HG02588 (cell line): ENCODE results near the gene AMDHD1.
"Not testable (repeated sequence)": the region's sequence is repeated elsewhere in the genome, so short reads cannot be mapped to it uniquely, and the experiment has no call there.

Source experiments
- ATAC-seq: cut with Tn5 transposase; IDR thresholded peaks from one replicate; pipeline ENCODE4 v1.9.1; 2021; ENCODE audit warnings: mild to moderate bottlenecking, moderate library complexity; ENCODE audit not compliant: unreplicated experiment

AMDHD1 gene

DNA sequence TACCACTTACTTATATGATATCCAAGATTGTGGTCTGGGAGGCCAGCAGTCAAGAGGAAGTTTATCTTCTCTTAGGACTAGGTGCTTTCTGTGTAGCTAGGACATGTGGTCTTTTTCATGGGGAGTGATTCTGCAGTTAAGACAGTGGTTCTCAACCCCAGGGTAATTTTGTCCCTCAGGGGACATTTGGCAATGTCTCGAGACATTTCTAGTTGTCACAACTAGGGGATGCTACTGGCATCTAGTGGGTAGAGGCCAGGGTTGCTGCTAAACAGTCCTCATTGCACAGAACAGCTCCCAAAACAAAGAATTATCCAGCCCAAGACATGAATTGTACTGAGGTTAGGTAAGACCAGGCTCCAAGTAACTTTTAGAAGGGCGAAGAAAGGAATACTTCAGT, 20.0 kb downstream of the AMDHD1 start:
- no peak for ATAC-seq

DNA sequence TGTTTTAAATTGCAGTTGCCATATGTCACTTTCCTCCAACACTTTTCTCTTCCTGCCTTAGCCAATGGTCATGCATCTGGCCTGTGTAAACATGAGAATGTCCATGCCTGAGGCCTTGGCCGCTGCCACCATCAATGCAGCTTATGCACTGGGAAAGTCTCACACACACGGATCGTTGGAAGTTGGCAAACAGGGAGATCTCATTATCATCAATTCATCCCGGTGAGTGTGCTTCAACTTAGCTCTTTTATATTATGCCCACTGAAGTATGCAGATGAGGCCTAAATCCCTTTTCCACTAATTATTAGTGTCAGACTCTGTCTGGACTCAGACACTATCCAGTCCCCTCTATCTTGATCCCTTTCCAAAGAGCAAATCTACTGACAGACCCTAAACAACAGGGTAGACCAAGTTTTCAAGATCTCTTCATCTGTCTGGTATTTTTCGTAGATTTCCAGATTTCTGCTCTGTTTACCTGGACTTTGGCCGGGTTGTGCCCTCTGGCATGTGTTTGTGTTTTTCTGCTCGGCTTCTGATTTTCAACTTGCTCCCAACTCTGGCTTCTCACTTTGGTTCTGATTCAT, 23.2 kb downstream of the AMDHD1 start:
- no peak for ATAC-seq

DNA sequence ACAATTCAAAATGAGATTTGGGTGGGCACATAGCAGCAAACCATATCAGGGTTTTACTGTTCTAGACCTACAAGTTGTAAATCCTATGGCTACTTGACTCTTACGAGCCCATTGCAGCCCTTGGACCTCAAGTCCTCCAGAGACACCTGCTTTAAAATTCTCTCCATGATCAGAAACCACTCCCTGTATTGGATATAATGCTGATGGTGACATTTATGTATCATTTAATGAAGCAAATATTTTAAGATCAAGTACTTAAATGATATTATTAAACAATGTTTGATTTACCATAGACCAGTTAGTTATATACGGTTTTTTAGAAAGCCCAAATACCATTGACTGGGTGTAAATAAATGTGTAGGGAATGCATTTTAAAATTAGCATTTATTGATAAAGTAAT, 24.2 kb downstream of the AMDHD1 start:
- ATAC-seq: no peak

DNA sequence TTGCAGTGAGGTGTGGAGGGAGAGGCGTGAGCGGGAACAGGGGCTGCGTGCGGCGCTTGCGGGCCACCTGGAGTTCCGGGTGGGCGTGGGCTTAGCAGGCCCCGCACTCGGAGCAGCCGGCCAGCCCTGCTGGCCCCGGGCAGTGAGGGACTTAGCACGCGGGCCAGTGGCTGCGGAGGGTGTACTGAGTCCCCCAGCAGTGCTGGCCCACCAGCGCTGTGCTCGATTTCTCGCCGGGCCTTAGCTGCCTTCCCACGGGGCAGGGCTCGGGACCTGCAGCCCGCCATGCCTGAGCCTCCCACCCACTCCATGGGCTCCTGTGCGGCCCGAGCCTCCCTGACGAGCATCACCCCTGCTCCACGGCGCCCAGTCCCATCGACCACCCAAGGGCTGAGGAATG, 26.0 kb downstream of the AMDHD1 start:
- ATAC-seq: not testable (repeated sequence)

DNA sequence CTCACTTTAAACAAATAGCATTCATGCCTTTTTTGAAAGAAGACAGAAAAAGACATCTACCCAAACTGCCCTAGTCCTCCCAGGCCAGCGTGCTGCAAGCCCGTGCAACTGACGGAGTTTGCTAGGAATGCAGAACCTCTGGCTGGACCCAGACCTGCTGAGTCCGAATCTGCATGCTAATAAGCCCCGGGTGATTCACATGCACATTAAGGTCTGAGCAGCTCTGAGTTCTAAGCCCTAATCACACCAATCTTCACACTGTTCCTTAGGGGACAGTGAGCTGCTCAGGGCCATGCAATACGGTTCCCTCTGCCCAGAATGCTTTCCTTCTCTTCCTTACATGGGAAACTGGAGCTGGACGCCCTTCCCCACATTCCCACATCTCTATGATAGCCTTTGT, 27.8 kb downstream of the AMDHD1 start:
- no peak for ATAC-seq

DNA sequence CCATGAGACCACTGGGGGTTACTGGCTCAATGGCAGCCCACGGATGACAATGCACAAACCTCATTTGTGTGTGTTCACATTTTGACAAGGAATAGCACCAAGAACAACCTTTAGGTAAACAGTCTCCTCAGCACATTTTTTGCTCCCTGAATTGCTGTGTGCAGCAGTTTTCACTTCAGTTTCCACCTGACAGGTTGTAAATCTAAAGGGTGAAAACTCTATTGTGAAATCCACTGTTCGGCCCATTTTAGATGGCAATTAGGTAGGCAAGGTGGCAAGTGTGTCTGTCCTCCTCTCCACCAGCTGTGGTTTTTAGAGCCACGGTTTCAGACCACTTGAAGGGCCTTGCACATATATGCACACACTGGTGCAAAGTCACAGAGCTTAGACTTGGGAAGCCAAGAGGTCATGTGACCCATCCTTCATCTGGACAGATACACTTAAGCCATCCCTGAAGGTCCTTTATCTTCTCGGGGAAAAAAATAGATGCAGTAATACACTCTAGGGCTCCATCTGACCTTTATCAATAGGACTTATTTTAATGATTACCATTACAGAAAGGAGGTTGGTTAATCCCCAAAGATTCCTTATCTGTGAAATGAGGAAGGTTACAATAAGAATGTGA, 29.8 kb downstream of the AMDHD1 start:
- no peak for ATAC-seq

DNA sequence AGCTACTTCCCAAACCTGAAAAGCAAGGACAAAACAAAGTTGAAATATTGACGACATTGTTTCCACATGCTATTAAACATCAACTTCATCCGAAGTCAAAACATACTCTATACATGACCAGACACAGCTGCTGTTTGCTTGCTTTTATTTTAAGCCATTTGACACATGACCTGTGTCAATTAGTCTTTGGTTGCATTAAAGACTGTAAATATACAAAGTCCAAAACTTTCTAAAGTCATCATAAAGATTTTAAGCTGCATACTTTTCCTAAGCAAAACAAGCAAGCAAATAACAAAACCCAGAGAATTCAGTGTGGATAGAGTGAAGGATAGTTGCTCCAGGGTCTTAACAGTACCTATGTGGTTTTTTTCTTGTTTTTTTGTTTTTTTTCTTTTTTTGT, 31.2 kb downstream of the AMDHD1 start:
- no peak for ATAC-seq

DNA sequence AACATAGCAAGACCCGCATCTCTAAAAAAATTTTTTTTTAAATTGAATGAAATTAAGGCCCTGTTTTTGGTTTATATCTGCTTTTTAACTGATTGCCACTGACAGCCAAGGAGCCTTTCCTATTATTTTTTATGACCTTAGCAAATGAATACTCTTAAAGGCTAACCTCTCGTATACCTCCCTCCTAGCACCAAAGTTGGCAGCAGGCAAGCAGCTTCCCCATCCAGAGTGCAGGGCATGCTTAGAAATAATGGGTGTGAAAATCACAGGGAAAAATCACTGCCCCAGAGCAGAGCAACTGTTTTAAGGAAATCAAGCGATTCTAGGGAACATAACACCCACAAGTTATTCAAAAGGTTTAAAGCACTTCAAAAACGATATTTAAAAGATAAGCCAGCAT, 32.4 kb downstream of the AMDHD1 start:
- ATAC-seq: no peak

DNA sequence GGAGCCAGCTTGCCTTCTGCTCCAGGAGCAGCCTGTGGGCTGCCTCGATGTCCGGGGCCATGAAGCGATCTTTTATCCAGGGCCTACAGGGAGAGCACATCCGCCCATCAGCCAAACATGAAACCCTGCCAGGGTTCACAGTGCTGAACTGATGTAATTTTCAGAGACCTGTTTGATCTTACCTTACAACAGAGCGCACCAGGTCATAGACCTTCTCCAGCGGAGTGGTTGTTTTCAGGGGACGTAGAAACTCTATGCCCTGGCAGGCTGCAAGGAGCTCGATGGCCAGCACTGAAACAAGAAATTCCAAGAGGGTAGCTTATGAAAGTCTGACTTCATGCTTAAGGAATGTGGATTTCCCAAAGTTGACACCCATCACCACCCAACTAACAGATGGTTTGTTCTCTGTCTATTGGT, 33.3 kb downstream of the AMDHD1 start:
- no peak for ATAC-seq

DNA sequence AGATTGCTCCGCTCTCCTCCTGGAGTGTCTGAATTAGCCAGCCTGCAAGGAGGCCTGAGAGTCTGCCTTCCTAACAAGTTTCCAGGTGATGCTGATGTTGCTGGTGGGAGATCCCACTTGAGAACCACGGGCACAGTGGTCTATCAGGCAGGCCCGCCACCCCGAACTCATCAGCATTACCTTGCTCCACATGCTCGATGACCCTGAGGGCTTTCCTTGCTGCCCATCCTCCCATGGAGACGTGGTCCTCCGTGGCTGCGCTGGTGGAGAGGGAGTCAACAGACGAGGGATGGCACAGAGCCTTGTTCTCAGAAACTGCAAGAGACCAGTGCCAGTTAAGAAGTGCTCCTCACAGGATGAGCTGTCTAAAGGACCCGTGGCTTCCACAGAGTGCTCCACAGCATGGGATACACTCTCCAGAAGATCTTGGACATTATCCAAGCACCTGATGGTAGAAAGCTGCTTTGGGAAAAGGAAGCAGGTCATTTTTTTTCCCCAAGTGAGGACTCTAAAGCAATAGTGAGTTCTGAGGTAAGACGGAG, 34.7 kb downstream of the AMDHD1 start:
- no peak for ATAC-seq

DNA sequence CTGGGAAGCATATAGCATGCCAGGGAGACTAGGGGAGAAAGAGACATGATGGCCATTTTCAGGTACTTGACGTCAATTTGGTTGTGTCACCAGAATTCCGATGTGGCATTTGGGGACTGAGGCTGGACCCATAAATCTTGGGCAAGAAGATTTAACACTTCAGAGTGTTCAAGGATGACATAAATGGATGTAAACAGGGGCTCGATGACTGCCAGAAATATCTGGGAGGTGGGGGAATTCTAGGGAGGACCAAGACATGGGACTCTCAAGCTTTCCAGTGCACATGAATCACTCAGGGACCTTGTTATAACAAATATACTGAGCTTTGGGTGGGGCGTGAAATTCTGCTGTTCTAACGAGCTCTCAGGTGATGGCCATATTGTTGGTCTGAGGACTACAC, 35.2 kb downstream of the AMDHD1 start:
- ATAC-seq: no peak

DNA sequence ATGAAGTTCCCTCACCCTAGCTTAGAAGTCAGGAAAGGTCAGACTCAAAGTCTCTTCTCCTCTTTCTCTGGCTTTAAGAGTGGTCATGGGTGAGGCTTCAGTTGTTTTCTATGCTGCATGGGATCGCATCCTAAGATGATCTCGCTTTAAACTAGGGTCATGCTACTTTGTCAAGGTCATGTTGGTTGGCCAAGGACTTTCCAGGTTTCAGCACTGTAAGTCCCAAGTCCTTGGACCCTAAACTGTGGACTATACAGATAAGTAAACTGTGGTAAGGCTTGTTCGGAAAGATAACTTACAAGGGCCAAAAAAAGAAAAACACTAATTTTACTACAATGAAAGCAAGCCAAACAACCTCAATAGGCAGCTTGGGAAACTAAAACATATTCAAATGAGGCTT, 35.6 kb downstream of the AMDHD1 start:
- no peak for ATAC-seq

DNA sequence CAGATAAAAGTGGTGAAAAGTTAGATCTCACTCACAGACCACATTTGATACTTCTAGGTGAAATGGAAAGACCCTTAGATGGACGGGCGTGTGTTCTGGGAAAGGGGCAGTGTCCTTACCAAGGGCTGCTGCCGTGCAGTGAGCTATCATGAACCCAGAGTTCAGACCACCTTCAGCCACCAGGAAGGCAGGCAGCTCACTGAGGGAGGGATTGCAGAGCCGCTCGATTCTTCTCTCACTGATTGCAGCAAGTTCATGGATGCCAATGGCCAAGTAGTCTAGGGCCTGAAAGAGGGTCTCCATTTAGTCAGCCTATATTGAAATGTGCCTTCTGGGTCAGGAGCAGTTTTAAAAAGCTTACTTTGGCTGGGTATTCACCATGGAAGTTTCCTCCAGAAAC, 37.3 kb downstream of the AMDHD1 start:
- no peak for ATAC-seq

DNA sequence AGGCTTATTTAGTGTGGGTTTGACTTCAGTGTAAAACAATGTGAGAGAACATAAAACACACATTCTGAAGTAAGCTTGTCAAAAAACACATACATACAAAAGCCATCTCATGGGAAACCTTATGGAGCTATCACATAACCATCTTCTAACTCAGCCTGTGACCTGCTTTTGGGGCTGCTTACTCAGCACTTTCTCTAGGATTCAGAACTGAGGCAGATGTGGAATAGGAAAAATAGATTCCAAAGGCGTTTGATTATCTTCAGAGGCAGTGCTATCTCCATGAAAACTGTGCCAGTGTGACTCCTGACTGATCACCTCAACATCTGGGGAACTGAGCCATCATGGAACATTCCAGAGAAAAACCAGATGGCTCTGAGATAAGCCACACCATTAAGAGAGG, 39.5 kb downstream of the AMDHD1 start:
- ATAC-seq: no peak

DNA sequence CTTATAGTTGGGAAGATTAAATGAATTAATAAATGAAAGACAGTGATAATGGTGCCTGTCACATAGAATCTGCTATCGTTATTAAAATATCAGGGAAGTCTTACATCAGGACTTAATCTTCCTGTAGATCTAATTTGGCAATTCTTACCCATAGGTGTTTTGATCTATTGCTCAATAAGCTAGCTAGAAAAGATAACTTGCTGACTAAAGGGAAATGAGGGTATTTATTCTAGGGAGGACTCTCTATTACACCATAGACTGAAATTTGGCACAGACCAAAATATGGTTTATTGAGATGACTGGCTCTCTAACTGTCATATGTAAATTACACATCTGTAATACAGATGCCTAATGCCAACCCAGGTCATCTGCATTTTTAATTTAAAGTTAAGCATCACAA, 41.6 kb downstream of the AMDHD1 start:
- ATAC-seq: no peak

DNA sequence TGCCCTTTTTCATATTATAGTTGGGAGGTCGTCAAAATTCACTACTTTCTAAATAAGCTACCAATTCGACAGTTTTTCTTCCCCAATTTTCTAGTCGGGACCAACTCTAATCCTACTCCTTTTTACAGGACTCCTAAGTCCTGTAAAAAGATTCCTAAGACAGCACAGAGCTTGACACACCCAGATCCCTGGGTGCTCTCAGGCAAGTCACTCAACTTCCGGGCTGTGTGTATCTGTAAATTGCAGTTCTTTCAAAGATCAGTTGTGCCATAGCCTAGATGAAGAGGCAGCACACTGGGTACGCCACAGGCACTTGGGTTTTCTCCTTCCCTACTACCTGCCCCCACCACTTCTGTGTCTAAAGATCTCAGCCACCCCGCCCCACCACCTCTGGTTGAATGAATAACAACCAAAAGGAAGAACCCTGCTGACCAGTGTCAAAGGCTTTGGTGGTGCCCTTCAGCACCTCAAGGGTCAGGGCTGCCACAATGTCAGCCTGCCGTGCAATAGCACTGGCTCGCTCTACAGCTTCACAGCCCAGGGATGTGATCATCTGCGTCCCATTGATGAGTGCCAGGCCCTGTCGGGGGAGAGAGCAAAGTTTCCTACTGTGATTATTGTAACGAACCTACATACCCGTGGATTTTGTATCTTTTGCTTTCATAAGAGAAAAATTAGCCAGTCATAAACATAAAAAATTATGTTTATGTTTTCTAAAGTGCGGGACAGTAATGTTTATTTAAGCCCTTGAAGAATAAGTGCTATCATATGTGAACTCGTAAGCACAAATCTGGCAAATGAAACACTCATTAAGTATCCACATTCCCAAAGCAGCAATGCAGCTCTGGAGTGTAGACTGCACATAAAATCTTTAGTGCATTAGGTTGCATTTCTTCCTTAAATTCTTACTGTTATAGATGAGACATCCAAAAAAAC, 43.8 kb downstream of the AMDHD1 start:
- no peak for ATAC-seq

DNA sequence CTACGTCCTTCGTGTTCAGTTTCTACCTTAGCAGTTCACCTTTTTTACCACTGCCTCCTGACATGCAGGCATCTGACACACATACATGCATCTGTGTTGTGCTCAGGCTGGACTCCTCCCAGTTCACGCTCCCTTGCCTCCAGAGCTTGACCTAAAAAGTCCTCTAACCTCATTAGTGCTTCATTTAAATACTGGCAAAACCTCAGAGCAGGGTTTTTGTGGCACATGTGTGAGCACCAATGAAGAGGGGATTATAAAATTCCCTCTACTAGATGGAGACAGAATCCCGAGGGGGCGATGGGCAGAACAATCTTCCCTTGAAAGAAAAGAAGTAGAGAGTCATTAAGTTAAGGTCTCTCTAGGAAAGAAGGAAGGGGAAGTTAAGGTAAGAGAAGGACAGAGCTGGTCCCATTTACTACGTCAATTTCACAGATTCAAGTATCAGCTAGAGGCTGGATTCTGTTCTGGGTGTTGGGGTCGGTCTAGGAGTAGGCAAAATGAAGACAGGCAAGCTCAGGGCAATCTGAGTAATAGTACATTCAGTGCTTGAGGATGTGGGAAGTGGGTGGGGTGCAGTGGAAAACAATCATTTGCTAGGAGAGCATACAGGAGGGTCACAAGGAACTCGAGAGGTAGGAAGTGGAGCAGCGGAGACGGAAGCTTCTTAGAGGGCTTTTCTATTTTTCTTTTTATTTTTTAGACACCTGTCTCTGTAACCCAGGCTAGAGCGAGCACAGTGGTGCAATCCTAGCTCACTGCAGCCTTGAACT, 45.6 kb downstream of the AMDHD1 start:
- no peak for ATAC-seq

DNA sequence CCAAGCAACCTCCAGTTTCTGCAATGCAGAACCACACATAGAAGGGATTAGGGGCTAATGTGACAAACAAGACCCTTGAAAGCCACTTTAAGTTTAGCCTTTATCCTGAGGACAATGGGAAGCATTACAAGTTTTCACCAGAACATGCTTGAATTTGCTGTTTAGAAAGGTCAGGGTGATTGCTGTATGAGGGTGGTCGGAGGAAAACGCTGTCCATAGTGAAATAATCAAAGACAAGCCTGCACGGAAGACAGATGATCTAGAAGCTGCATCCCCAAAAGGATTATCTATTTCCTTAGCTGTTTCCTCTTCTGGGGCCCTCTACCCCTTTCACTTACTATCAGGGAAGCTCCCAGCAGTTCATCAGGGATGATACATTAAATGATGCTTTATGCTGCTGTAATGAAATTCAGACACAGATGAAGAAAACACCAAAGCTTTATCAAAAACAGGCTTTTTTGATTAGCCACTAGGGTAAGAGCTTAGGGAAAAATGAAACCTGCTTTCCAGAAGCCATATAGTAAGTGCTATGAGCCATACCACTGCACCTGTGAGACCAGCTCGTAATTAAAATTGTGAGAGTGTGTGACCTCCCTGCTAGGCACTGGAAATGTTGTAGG, 46.5 kb downstream of the AMDHD1 start:
- ATAC-seq: no peak

DNA sequence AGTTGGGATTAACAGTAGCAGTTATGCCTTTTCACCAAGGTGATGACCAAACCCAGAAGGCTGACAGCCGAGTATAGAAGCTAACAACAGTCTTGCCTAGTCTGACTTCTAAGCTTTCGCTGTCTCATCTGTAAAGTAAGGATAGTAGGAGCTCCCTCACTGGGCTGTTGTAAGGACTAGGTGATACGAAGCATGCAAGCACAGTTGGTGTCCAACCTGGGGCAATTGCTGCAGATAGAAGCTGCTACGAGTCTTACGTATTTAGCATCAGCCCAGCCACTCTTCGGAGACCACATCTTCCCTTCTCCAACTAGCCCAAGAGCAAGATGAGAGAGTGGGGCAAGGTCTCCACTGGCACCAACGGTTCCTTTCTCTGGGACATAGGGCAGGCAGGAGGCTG, 47.0 kb downstream of the AMDHD1 start:
- ATAC-seq: no peak

DNA sequence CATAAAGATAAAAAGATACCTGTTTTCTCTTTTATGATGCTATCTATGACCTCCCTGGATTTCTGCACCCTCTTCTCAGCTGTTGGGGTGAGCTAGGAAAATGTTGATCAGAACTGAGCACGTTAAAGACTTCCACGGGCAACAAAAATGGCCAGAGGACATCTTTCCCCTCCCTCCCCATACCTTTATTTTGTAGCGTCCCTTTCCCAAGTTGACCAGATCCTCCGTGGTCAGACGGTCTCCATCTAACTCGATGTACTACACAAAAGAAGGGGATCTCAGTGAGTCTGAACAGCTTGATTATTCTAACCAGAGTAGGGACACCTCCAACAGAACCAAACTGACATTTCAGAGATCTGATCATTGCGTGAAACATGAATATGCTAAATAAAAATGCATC, 50.8 kb downstream of the AMDHD1 start:
- no peak for ATAC-seq

DNA sequence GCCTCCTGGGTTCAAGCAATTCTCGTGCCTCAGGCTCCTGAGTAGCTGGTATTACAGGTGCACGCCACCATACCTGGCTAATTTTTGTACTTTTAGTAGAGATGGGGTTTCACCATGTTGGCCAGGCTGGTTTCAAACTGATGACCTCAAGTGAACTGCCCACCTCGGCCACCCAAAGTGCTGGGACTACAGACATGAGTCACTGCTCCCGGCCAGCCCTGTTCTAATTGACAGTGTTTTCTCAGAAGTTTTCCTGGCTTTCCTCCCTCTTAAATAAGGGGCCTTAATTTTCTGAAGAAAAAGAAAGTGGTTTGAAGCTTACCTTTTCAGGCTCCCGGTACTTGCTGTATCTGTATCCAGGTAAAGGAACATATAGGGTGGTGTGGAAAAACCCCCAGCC, 51.3 kb downstream of the AMDHD1 start:
- ATAC-seq: no peak
